ENCODE results near the gene L3MBTL4.
"Not testable (repeated sequence)": the region's sequence is repeated elsewhere in the genome, so short reads cannot be mapped to it uniquely, and the experiment has no call there.

L3MBTL4 gene

GRCh38 chr18:6203791-6204190, 210.9 kb downstream of the L3MBTL4 start:
- no peaks in the 10 kb centered on the region for H3K36me3 ChIP-seq (ENCODE audit: insufficient read depth, low read depth, low read length)
- no peak overlapping the region for H3K9ac ChIP-seq (ENCODE audit: low read depth, low read length)
- peaks cover 6% of the 10 kb centered on the region for H3K4me1 ChIP-seq (ENCODE audit: insufficient read depth, low read length)
- no peaks in the 10 kb centered on the region for H3K9me3 ChIP-seq (ENCODE audit: insufficient read depth, low read depth, low read length)
- H3K4me3 ChIP-seq (ENCODE audit: low read length): no peak overlapping the region
- no peaks in the 10 kb centered on the region for H3K27me3 ChIP-seq (ENCODE audit: insufficient read depth, low read length)
- H3K27ac ChIP-seq (ENCODE audit: low read length): no peak overlapping the region

- Histone ChIP-seq H3K4me3 (ENCODE audit: low read length) (no peak overlapping the region), H3K9ac (ENCODE audit: low read depth, low read length) (no peak overlapping the region), H3K27ac (ENCODE audit: low read length) (no peak overlapping the region), H3K27me3 (ENCODE audit: insufficient read depth, low read length) (no peaks in the 10 kb centered on the region), H3K36me3 (ENCODE audit: insufficient read depth, low read depth, low read length) (no peaks in the 10 kb centered on the region), H3K9me3 (ENCODE audit: insufficient read depth, low read depth, low read length) (no peaks in the 10 kb centered on the region), H3K4me1 (ENCODE audit: insufficient read depth, low read length) (peaks cover 6% of the 10 kb centered on the region)
Observed at GRCh38 chr18:6202861-6203260, 211.8 kb downstream of the L3MBTL4 start.

GRCh38 chr18:6200204-6200774, 214.4 kb downstream of the L3MBTL4 start:
- H3K9ac ChIP-seq (ENCODE audit: low read depth, low read length): no peak overlapping the region

GRCh38 chr18:6199777-6200176, 214.9 kb downstream of the L3MBTL4 start:
- Histone ChIP-seq H3K4me1 (ENCODE audit: insufficient read depth, low read length) (no peaks in the 10 kb centered on the region), H3K36me3 (ENCODE audit: insufficient read depth, low read depth, low read length) (no peaks in the 10 kb centered on the region), H3K9ac (ENCODE audit: low read depth, low read length) (no peak overlapping the region), H3K27ac (ENCODE audit: low read length) (no peak overlapping the region), H3K9me3 (ENCODE audit: insufficient read depth, low read depth, low read length) (no peaks in the 10 kb centered on the region; the same call in 1 of the 2 replicates), H3K27me3 (ENCODE audit: insufficient read depth, low read length) (no peaks in the 10 kb centered on the region), H3K4me3 (ENCODE audit: low read length) (no peak overlapping the region)

More at GRCh38 chr18:6200204-6200774, 214.4 kb downstream of the L3MBTL4 start:
- Histone ChIP-seq H3K27me3 (ENCODE audit: insufficient read depth, low read length) (no peaks in the 10 kb centered on the region), H3K9me3 (ENCODE audit: insufficient read depth, low read depth, low read length) (no peaks in the 10 kb centered on the region; the same call in 1 of the 2 replicates), H3K4me3 (ENCODE audit: low read length) (no peak overlapping the region), H3K27ac (ENCODE audit: low read length) (no peak overlapping the region), H3K4me1 (ENCODE audit: insufficient read depth, low read length) (no peaks in the 10 kb centered on the region), H3K36me3 (ENCODE audit: insufficient read depth, low read depth, low read length) (no peaks in the 10 kb centered on the region)

- Histone ChIP-seq H3K9me3 (ENCODE audit: insufficient read depth, low read depth, low read length) (no peaks in the 10 kb centered on the region; the same call in 1 of the 2 replicates), H3K27me3 (ENCODE audit: insufficient read depth, low read length) (no peaks in the 10 kb centered on the region), H3K36me3 (ENCODE audit: insufficient read depth, low read depth, low read length) (no peaks in the 10 kb centered on the region), H3K9ac (ENCODE audit: low read depth, low read length) (no peak overlapping the region), H3K4me1 (ENCODE audit: insufficient read depth, low read length) (no peaks in the 10 kb centered on the region), H3K4me3 (ENCODE audit: low read length) (no peak overlapping the region), H3K27ac (ENCODE audit: low read length) (no peak overlapping the region)
Observed at GRCh38 chr18:6198585-6198984, 216.1 kb downstream of the L3MBTL4 start.

GRCh38 chr18:6194640-6195039, 220.1 kb downstream of the L3MBTL4 start:
- Histone ChIP-seq H3K36me3 (ENCODE audit: insufficient read depth, low read depth, low read length) (no peaks in the 10 kb centered on the region), H3K4me3 (ENCODE audit: low read length) (no peak overlapping the region), H3K27me3 (ENCODE audit: insufficient read depth, low read length) (no peaks in the 10 kb centered on the region), H3K27ac (ENCODE audit: low read length) (no peak overlapping the region), H3K9me3 (ENCODE audit: insufficient read depth, low read depth, low read length) (no peaks in the 10 kb centered on the region; the same call in 1 of the 2 replicates), H3K9ac (ENCODE audit: low read depth, low read length) (no peak overlapping the region), H3K4me1 (ENCODE audit: insufficient read depth, low read length) (no peaks in the 10 kb centered on the region)

GRCh38 chr18:6185782-6186181, 228.9 kb downstream of the L3MBTL4 start:
- not testable (repeated sequence) for H3K9me3 ChIP-seq (ENCODE audit: insufficient read depth, low read depth, low read length); H3K36me3 ChIP-seq (ENCODE audit: insufficient read depth, low read depth, low read length); H3K27me3 ChIP-seq (ENCODE audit: insufficient read depth, low read length); H3K4me1 ChIP-seq (ENCODE audit: insufficient read depth, low read length); H3K27ac ChIP-seq (ENCODE audit: low read length); H3K4me3 ChIP-seq (ENCODE audit: low read length); H3K9ac ChIP-seq (ENCODE audit: low read depth, low read length)

- Histone ChIP-seq H3K9me3 (ENCODE audit: insufficient read depth, low read depth, low read length) (no peaks in the 10 kb centered on the region), H3K4me3 (ENCODE audit: low read length) (no peak overlapping the region), H3K4me1 (ENCODE audit: insufficient read depth, low read length) (no peaks in the 10 kb centered on the region), H3K27ac (ENCODE audit: low read length) (no peak overlapping the region), H3K27me3 (ENCODE audit: insufficient read depth, low read length) (no peaks in the 10 kb centered on the region), H3K9ac (ENCODE audit: low read depth, low read length) (no peak overlapping the region), H3K36me3 (ENCODE audit: insufficient read depth, low read depth, low read length) (no peaks in the 10 kb centered on the region)
Observed at GRCh38 chr18:6174983-6175745, 239.5 kb downstream of the L3MBTL4 start.

- no peaks in the 10 kb centered on the region for H3K9me3 ChIP-seq (ENCODE audit: insufficient read depth, low read depth, low read length)
- H3K4me1 ChIP-seq (ENCODE audit: insufficient read depth, low read length): no peaks in the 10 kb centered on the region
- no peak overlapping the region for H3K4me3 ChIP-seq (ENCODE audit: low read length)
Observed at GRCh38 chr18:6170604-6171003, 244.1 kb downstream of the L3MBTL4 start.

GRCh38 chr18:6161549-6161948, 253.2 kb downstream of the L3MBTL4 start:
- Histone ChIP-seq H3K9me3 (ENCODE audit: insufficient read depth, low read depth, low read length) (peaks cover 18% of the 10 kb centered on the region; the same call in 1 of the 2 replicates), H3K4me3 (ENCODE audit: low read length) (no peak overlapping the region), H3K27me3 (ENCODE audit: insufficient read depth, low read length) (no peaks in the 10 kb centered on the region), H3K4me1 (ENCODE audit: insufficient read depth, low read length) (no peaks in the 10 kb centered on the region), H3K9ac (ENCODE audit: low read depth, low read length) (no peak overlapping the region), H3K27ac (ENCODE audit: low read length) (no peak overlapping the region), H3K36me3 (ENCODE audit: insufficient read depth, low read depth, low read length) (no peaks in the 10 kb centered on the region)

More at GRCh38 chr18:6170604-6171003, 244.1 kb downstream of the L3MBTL4 start:
- H3K27ac ChIP-seq (ENCODE audit: low read length): no peak overlapping the region
- no peak overlapping the region for H3K9ac ChIP-seq (ENCODE audit: low read depth, low read length)
- H3K27me3 ChIP-seq (ENCODE audit: insufficient read depth, low read length): no peaks in the 10 kb centered on the region
- no peaks in the 10 kb centered on the region for H3K36me3 ChIP-seq (ENCODE audit: insufficient read depth, low read depth, low read length)

- Histone ChIP-seq H3K4me3 (ENCODE audit: low read length) (no peak overlapping the region), H3K9me3 (ENCODE audit: insufficient read depth, low read depth, low read length) (peaks cover 18% of the 10 kb centered on the region; the same call in 1 of the 2 replicates), H3K27me3 (ENCODE audit: insufficient read depth, low read length) (no peaks in the 10 kb centered on the region), H3K27ac (ENCODE audit: low read length) (no peak overlapping the region), H3K9ac (ENCODE audit: low read depth, low read length) (no peak overlapping the region), H3K36me3 (ENCODE audit: insufficient read depth, low read depth, low read length) (no peaks in the 10 kb centered on the region), H3K4me1 (ENCODE audit: insufficient read depth, low read length) (no peaks in the 10 kb centered on the region)
Observed at GRCh38 chr18:6159426-6159825, 255.3 kb downstream of the L3MBTL4 start.

GRCh38 chr18:6158958-6159357, 255.8 kb downstream of the L3MBTL4 start:
- no peak overlapping the region for H3K27ac ChIP-seq (ENCODE audit: low read length)
- H3K9me3 ChIP-seq (ENCODE audit: insufficient read depth, low read depth, low read length): peaks cover 18% of the 10 kb centered on the region; the same call in 1 of the 2 replicates

More at GRCh38 chr18:6158958-6159357, 255.8 kb downstream of the L3MBTL4 start:
- no peak overlapping the region for H3K4me3 ChIP-seq (ENCODE audit: low read length)
- no peaks in the 10 kb centered on the region for H3K4me1 ChIP-seq (ENCODE audit: insufficient read depth, low read length)
- H3K27me3 ChIP-seq (ENCODE audit: insufficient read depth, low read length): no peaks in the 10 kb centered on the region
- H3K36me3 ChIP-seq (ENCODE audit: insufficient read depth, low read depth, low read length): no peaks in the 10 kb centered on the region
- H3K9ac ChIP-seq (ENCODE audit: low read depth, low read length): no peak overlapping the region

All from iPS-20b (cell line).